ENCODE results near the gene MCU.

DNA sequence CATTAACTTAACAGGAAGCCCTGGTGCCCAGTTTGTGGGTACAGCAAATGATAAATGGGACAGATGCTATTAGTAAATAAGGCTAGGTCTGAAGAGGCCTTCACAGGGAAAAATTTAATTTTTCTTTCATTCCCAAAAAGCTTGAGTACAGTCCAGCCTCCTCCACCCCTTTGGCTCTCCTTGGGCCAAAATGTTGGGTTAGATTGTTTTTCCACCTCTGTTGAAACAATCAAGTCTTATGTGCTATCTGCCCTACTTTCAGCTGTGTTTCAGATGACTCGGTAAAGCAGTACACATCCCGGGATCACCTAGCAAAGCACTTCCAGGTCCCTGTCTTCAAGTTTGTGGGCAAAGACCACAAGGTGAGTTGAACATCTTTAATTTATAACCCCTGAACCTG lies 238.3 kb downstream of the MCU start:
- TF ChIP-seq, protein P1, sequence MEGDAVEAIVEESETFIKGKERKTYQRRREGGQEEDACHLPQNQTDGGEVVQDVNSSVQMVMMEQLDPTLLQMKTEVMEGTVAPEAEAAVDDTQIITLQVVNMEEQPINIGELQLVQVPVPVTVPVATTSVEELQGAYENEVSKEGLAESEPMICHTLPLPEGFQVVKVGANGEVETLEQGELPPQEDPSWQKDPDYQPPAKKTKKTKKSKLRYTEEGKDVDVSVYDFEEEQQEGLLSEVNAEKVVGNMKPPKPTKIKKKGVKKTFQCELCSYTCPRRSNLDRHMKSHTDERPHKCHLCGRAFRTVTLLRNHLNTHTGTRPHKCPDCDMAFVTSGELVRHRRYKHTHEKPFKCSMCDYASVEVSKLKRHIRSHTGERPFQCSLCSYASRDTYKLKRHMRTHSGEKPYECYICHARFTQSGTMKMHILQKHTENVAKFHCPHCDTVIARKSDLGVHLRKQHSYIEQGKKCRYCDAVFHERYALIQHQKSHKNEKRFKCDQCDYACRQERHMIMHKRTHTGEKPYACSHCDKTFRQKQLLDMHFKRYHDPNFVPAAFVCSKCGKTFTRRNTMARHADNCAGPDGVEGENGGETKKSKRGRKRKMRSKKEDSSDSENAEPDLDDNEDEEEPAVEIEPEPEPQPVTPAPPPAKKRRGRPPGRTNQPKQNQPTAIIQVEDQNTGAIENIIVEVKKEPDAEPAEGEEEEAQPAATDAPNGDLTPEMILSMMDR (IDR thresholded peaks at IDR 0.05; ENCODE audit: insufficient read depth, low read depth, low read length): no peak
- TF ChIP-seq EZH2 (IDR thresholded peaks at IDR 0.05; ENCODE audit: insufficient read depth, low read length): no peak
